ENCODE measurements around the gene TNK2.
"Not testable (repeated sequence)": the region's sequence is repeated elsewhere in the genome, so short reads cannot be mapped to it uniquely, and the experiment has no call there.

Gene TNK2

GRCh38 chr3:195822131-195822696, 86.1 kb downstream of the TNK2 start:
- H3K4me3 ChIP-seq (ENCODE audit: low read length) = no peak overlapping the region
- no peak for DNase-seq (ENCODE audit: low read depth)
- TF ChIP-seq CTCF (conservative IDR thresholded peaks at IDR 0.05; ENCODE audit: low read depth, low read length) = no peak

GRCh38 chr3:195821403-195822130, 86.8 kb downstream of the TNK2 start:
- no peak overlapping the region for H3K4me3 ChIP-seq (ENCODE audit: low read length)

GRCh38 chr3:195820901-195821300, 87.5 kb downstream of the TNK2 start:
- no peak for TF ChIP-seq CTCF (conservative IDR thresholded peaks at IDR 0.05; ENCODE audit: low read depth, low read length)
- DNase-seq (ENCODE audit: low read depth) = no peak

More at GRCh38 chr3:195821403-195822130, 86.8 kb downstream of the TNK2 start:
- no peak for DNase-seq (ENCODE audit: low read depth)
- no peak for TF ChIP-seq CTCF (conservative IDR thresholded peaks at IDR 0.05; ENCODE audit: low read depth, low read length)

GRCh38 chr3:195820186-195820585, 88.2 kb downstream of the TNK2 start:
- no peak overlapping the region for H3K4me3 ChIP-seq (ENCODE audit: low read length)
- no peak for TF ChIP-seq CTCF (conservative IDR thresholded peaks at IDR 0.05; ENCODE audit: low read depth, low read length)
- no peak for DNase-seq (ENCODE audit: low read depth)

More at GRCh38 chr3:195820901-195821300, 87.5 kb downstream of the TNK2 start:
- H3K4me3 ChIP-seq (ENCODE audit: low read length) = no peak overlapping the region

GRCh38 chr3:195818301-195818700, 90.0 kb downstream of the TNK2 start:
- no peak overlapping the region for H3K4me3 ChIP-seq (ENCODE audit: low read length)
- no peak for DNase-seq (ENCODE audit: low read depth)
- no peak for TF ChIP-seq CTCF (conservative IDR thresholded peaks at IDR 0.05; ENCODE audit: low read depth, low read length)

- no peak for DNase-seq (ENCODE audit: low read depth)
- TF ChIP-seq CTCF (conservative IDR thresholded peaks at IDR 0.05; ENCODE audit: low read depth, low read length) = no peak
- H3K4me3 ChIP-seq (ENCODE audit: low read length) = no peak overlapping the region
Observed at GRCh38 chr3:195817578-195818135, 90.7 kb downstream of the TNK2 start.

- not testable (repeated sequence) for H3K4me3 ChIP-seq (ENCODE audit: low read length); DNase-seq (ENCODE audit: low read depth)
Observed at GRCh38 chr3:195816276-195816913, 92.0 kb downstream of the TNK2 start.
